Activated CD4-positive, alpha-beta T cell treated with anti-CD3 and anti-CD28 coated beads for 24 hours (primary cell): ENCODE measurements around the gene GALNT16.
"Not testable (repeated sequence)": the region's sequence is repeated elsewhere in the genome, so short reads cannot be mapped to it uniquely, and the experiment has no call there.

Experiments
- DNase-seq, 2 donors: peaks; one replicate each; pipeline ENCODE4 v3.0.0-alpha.2; 2020; ENCODE audit warnings: low read depth in 2 of 2

The GALNT16 gene

GRCh38 chr14:69363964-69364363 is 104.0 kb downstream of the GALNT16 start:
- no peak for DNase-seq

GRCh38 chr14:69364378-69364777 is 104.4 kb downstream of the GALNT16 start:
- DNase-seq, result no peak

- DNase-seq, result no peak
These were observed 106.1 kb downstream of the GALNT16 start for GRCh38 chr14:69366069-69366468.

GRCh38 chr14:69366761-69367160 is 106.8 kb downstream of the GALNT16 start:
- DNase-seq, result no peak

GRCh38 chr14:69368381-69368780 is 108.4 kb downstream of the GALNT16 start:
- no peak for DNase-seq

GRCh38 chr14:69370061-69370460 is 110.1 kb downstream of the GALNT16 start:
- DNase-seq, result no peak

GRCh38 chr14:69372146-69372545 is 112.2 kb downstream of the GALNT16 start:
- DNase-seq, result no peak

- no peak for DNase-seq
These were observed 113.1 kb downstream of the GALNT16 start for GRCh38 chr14:69373104-69373503.

GRCh38 chr14:69374235-69374634 is 114.3 kb downstream of the GALNT16 start:
- DNase-seq, result no peak

GRCh38 chr14:69375182-69375581 is 115.2 kb downstream of the GALNT16 start:
- no peak for DNase-seq

GRCh38 chr14:69375722-69376121 is 115.8 kb downstream of the GALNT16 start:
- DNase-seq, result no peak

GRCh38 chr14:69376439-69376838 is 116.5 kb downstream of the GALNT16 start:
- DNase-seq, result no peak

- no peak for DNase-seq
These were observed 118.3 kb downstream of the GALNT16 start for GRCh38 chr14:69378274-69378673.

- DNase-seq, result no peak
These were observed 127.4 kb downstream of the GALNT16 start for GRCh38 chr14:69387311-69387710.

- DNase-seq, result not testable (repeated sequence)
These were observed 131.4 kb downstream of the GALNT16 start for GRCh38 chr14:69391400-69391799.

- DNase-seq, result no peak
These were observed 132.5 kb downstream of the GALNT16 start for GRCh38 chr14:69392481-69392880.

- DNase-seq, result no peak
These were observed 136.0 kb downstream of the GALNT16 start for GRCh38 chr14:69395929-69396328.

GRCh38 chr14:69398053-69398817 is 138.3 kb downstream of the GALNT16 start, which contains the start of the genes ERH and SLC39A9:
ERH (minus strand) TSS chr14:69398299; CDS start chr14:69398233, 66 bp downstream.
SLC39A9 (plus strand) TSS chr14:69398692; CDS start chr14:69399370, 678 bp downstream.
- peak; percentile 84 to 88 for DNase-seq

GRCh38 chr14:69398818-69399210 is 138.9 kb downstream of the GALNT16 start:
- DNase-seq, result no peak

GRCh38 chr14:69399750-69400149 is 139.8 kb downstream of the GALNT16 start:
- DNase-seq, result no peak

- no peak for DNase-seq
These were observed 140.2 kb downstream of the GALNT16 start for GRCh38 chr14:69400154-69400553.

GRCh38 chr14:69401841-69402240 is 141.9 kb downstream of the GALNT16 start:
- no peak for DNase-seq

- DNase-seq, result no peak
These were observed 144.5 kb downstream of the GALNT16 start for GRCh38 chr14:69404478-69404877.

- DNase-seq, result no peak
These were observed 144.9 kb downstream of the GALNT16 start for GRCh38 chr14:69404883-69405282.
